Smooth muscle cell (in vitro differentiated cells): ENCODE measurements around the gene EHD1. TPM values are rescaled to one million over a fixed set of nuclear protein-coding genes. Genes with fewer than 3 reads are reported as not detected.

Experiments used
- DNase-seq: peaks from one replicate; lab custom pipeline; 2025; ENCODE audit not compliant: unreplicated experiment; lab: John Stamatoyannopoulos, UW
- H2AFZ ChIP-seq: fragments of 200-600 bp; sonication (generic); 2 replicates; pipeline ENCODE4 v1.6.0; 2016; ENCODE audit warnings: antibody characterized with exemption, low read depth, mild to moderate bottlenecking
- H3F3A ChIP-seq: fragments of 200-600 bp; sonication (generic); 2 replicates; pipeline ENCODE4 v1.6.0; 2017; ENCODE audit warnings: antibody characterized with exemption, low read depth
- H3K27ac ChIP-seq: fragments of 200-600 bp; sonication (generic); 2 replicates; pipeline ENCODE4 v1.5.1; 2016; ENCODE audit warnings: low read depth, mild to moderate bottlenecking
- H3K27me3 ChIP-seq: fragments of 200-600 bp; sonication (generic); 2 replicates; pipeline ENCODE4 v1.6.1; 2016; ENCODE audit warnings: low read depth, mild to moderate bottlenecking
- H3K36me3 ChIP-seq: fragments of 200-600 bp; sonication (generic); 2 replicates; pipeline ENCODE4 v1.5.1; 2016; ENCODE audit warnings: low read depth
- H3K4me1 ChIP-seq: fragments of 200-600 bp; sonication (generic); 2 replicates; pipeline ENCODE4 v1.5.1; 2016; ENCODE audit warnings: low read depth
- H3K4me2 ChIP-seq: fragments of 200-600 bp; sonication (generic); 2 replicates; pipeline ENCODE4 v1.6.0; 2016; ENCODE audit warnings: mild to moderate bottlenecking
- H3K4me3 ChIP-seq: fragments of 200-600 bp; sonication (generic); 2 replicates; pipeline ENCODE4 v1.5.1; 2016; ENCODE audit warnings: mild to moderate bottlenecking
- H3K79me2 ChIP-seq: fragments of 200-600 bp; sonication (generic); 2 replicates; pipeline ENCODE4 v1.6.0; 2016; ENCODE audit warnings: low read depth, mild to moderate bottlenecking
- H3K9ac ChIP-seq: fragments of 200-600 bp; sonication (generic); 2 replicates; pipeline ENCODE4 v1.6.0; 2016; ENCODE audit warnings: low read depth
- H3K9me3 ChIP-seq: fragments of 200-600 bp; sonication (generic); replicated peaks from 2 replicates; pipeline ENCODE4 v1.5.1; 2016; ENCODE audit warnings: low read depth
- H4K20me1 ChIP-seq: fragments of 200-600 bp; sonication (generic); 2 replicates; pipeline ENCODE4 v1.6.0; 2016; ENCODE audit warnings: low read depth
- WGBS: methylation state at CpG from one replicate; pipeline ENCODE4 v1.1.7; 2016; ENCODE audit warnings: low lambda C conversion rate; 5-methylcytosine and 5-hydroxymethylcytosine counted together
- polyA plus RNA-seq: library from polyadenylated mRNA; unstranded; fragments of >200 nt; fragmentation: Nextera tagmentation; extraction: Ambion mirVana; gene quantifications from 2 replicates; pipeline ENCODE4 v1.2.1, GENCODE V29; 2016
- total RNA-seq: library from RNA; depleted of rRNA; stranded (reverse); fragments of >200 nt; gene quantifications from 2 replicates; pipeline ENCODE4 v1.2.3, GENCODE V29; 2014
- TF ChIP-seq, protein P1 (sequence below): fragments of 200-600 bp; sonication (generic); IDR thresholded peaks from 2 replicates; pipeline ENCODE4 v1.5.1; 2017; ENCODE audit warnings: borderline replicate concordance, mild to moderate bottlenecking, antibody characterized with exemption; ENCODE audit not compliant: insufficient read depth, poor library complexity, severe bottlenecking

The EHD1 gene
- total and polyA plus RNA-seq, 2 experiments from 2014 or later = 42.8 to 59.8 TPM

- H4K20me1 ChIP-seq = peaks cover 95% of the 10 kb centered on the region
- H3K4me2 ChIP-seq = no peak overlapping the region
Measured at GRCh38 chr11:64866173-64866491, 12.3 kb downstream of the EHD1 start.

DNA sequence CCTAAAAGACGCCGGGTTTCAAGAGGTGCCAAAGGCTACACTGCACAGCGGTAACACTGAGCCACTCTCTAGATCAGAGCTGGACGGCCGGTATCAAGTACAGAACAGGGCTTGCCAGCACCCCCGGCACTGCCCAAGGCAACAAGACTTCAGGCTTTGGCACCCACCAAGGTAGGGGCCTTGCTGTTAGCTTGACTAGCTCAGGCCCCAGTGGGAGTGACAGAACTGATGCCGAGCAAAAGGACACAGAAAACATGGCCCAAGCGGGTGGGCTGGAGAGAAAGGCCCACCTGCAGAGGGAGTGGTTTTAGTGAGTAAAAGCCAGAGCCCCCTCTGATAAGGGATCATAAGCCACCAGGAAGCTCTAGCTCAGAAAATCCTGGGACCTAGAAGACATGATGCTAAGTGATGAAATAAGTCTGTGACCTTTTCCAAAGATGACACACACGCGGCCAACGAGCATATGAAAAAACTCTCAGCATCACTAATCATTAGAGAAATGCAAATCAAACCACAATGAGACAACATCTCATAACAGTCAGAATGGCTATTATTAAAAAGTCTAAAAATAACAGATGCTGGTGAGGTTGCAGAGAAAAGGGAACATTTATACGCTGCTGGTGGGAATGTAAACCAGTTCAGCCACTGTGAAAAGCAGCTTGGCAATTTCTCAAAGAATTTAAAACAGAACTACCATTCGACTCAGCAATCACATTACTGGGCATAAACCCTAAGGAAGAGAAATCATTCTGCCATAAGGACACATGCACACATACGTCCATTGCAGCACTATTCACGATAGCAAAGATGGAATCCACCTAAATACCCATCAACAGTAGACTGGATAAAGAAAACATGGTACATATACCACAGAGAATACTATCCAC lies 12.9 kb downstream of the EHD1 start:
- WGBS = 64% methylated on average over 15 of the region's 15 CpGs
- H3K36me3 ChIP-seq = no peaks in the 10 kb centered on the region
- no peaks in the 10 kb centered on the region for H3K27me3 ChIP-seq
- no peaks in the 10 kb centered on the region for H3K9me3 ChIP-seq
- peaks cover 46% of the 10 kb centered on the region for H3K4me1 ChIP-seq
- no peak overlapping the region for H2AFZ ChIP-seq
- TF ChIP-seq, protein P1, sequence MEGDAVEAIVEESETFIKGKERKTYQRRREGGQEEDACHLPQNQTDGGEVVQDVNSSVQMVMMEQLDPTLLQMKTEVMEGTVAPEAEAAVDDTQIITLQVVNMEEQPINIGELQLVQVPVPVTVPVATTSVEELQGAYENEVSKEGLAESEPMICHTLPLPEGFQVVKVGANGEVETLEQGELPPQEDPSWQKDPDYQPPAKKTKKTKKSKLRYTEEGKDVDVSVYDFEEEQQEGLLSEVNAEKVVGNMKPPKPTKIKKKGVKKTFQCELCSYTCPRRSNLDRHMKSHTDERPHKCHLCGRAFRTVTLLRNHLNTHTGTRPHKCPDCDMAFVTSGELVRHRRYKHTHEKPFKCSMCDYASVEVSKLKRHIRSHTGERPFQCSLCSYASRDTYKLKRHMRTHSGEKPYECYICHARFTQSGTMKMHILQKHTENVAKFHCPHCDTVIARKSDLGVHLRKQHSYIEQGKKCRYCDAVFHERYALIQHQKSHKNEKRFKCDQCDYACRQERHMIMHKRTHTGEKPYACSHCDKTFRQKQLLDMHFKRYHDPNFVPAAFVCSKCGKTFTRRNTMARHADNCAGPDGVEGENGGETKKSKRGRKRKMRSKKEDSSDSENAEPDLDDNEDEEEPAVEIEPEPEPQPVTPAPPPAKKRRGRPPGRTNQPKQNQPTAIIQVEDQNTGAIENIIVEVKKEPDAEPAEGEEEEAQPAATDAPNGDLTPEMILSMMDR = no peak
- peaks cover 26% of the 10 kb centered on the region for H3F3A ChIP-seq
- peak overlapping the region; percentile 89 for H3K27ac ChIP-seq
- H3K4me2 ChIP-seq = peak overlapping the region; percentile 77
- H3K4me3 ChIP-seq = no peak overlapping the region
- H3K9ac ChIP-seq = peak overlapping the region; percentile 55
- H4K20me1 ChIP-seq = peaks cover 93% of the 10 kb centered on the region
- no peak for DNase-seq
- H3K79me2 ChIP-seq = peaks cover 76% of the 10 kb centered on the region

More at GRCh38 chr11:64866173-64866491, 12.3 kb downstream of the EHD1 start:
- no peaks in the 10 kb centered on the region for H3K27me3 ChIP-seq
- H3K79me2 ChIP-seq = peaks cover 79% of the 10 kb centered on the region
- no peak overlapping the region for H3K4me3 ChIP-seq
- peak overlapping the region; percentile 89 for H3K27ac ChIP-seq
- 98% methylated on average over 4 of the region's 4 CpGs for WGBS
- H3K9ac ChIP-seq = no peak overlapping the region
- H2AFZ ChIP-seq = no peak overlapping the region
- DNase-seq = no peak
- no peaks in the 10 kb centered on the region for H3K36me3 ChIP-seq
- no peaks in the 10 kb centered on the region for H3K9me3 ChIP-seq
- peaks cover 52% of the 10 kb centered on the region for H3K4me1 ChIP-seq
- TF ChIP-seq, protein P1 = no peak
- peaks cover 30% of the 10 kb centered on the region for H3F3A ChIP-seq

DNA sequence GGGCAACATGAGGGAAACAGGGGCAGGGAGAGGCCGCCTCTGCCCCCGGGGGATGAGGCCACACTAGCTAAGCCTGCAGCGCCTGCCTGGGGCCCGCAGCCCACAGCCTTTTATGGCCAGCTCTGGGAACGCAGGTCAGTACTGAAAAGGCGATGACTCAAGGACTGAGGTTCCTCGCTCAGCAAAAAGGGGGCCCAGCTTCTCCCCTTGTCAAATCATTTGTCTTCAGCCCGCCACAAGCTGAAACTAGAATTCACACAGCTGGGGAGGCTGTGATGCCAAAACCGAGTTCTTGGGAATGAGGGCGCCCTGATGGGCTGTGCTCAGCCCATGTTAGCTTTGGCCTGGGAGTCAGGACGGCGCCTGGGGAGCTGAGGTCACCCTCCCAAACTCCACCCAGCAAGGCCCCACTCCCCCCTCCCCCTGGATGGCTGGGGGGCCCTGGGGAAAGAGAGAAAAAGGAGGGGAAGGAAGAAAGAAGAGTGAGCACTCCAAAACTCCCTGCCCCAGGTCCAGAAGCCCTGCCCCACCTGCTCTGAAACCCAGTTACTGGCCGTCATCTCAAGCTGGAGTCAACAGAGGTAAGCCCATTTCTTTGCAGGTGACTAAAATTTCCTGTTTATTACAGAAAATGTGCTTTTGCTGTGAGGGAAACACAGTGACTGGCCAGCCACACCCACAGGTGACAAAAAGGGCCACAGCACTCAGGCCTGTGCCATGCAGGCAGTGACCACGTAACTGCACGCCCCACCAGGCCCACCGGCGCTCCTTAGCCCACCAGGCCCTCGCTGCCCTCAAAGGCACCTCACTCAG lies 13.7 kb downstream of the EHD1 start:
- H3K9me3 ChIP-seq = no peaks in the 10 kb centered on the region
- H3K4me3 ChIP-seq = no peak overlapping the region
- H2AFZ ChIP-seq = no peak overlapping the region
- peaks cover 78% of the 10 kb centered on the region for H3K79me2 ChIP-seq
- TF ChIP-seq, protein P1 = no peak
- H3K4me2 ChIP-seq = peak overlapping the region; percentile 77
- H3K4me1 ChIP-seq = peaks cover 37% of the 10 kb centered on the region
- no peaks in the 10 kb centered on the region for H3K27me3 ChIP-seq
- peak overlapping the region; percentile 89 for H3K27ac ChIP-seq
- WGBS = 46% methylated on average over 18 of the region's 18 CpGs
- peaks cover 91% of the 10 kb centered on the region for H4K20me1 ChIP-seq
- peak overlapping the region; percentile 55 for H3K9ac ChIP-seq
- peaks cover 19% of the 10 kb centered on the region for H3F3A ChIP-seq
- DNase-seq = peak; percentile 30
- H3K36me3 ChIP-seq = no peaks in the 10 kb centered on the region
